ENCODE data around the gene SLC25A2. TPM values are rescaled to one million over a fixed set of nuclear protein-coding genes. Genes with fewer than 3 reads are reported as not detected.

The SLC25A2 gene
- total RNA-seq, 4 donors from 2014 or later: 0.28 to 2.4 (median 2.3) TPM; not detected in 1

GRCh38 chr5:141330299-141331080 is 26.6 kb upstream of the SLC25A2 start, which contains the start of gene PCDHGA1:
Gene PCDHGA1 (plus strand): TSS chr5:141330514.
- intact Hi-C loops (cut with DNase I; ENCODE audit: low total_unique reads): no loop called here
- Histone ChIP-seq H3K9me3 (peaks cover 0 to 41% of the 10 kb centered on the region in 2 donors), H3K36me3 (no peaks in the 10 kb centered on the region), H3K4me1 (no peaks in the 10 kb centered on the region), H3K4me3 (no peak within 1 kb of the TSS), H3K27me3 (no peaks in the 10 kb centered on the region), H3K27ac (no peak within 1 kb of the TSS)
- TF ChIP-seq POLR2A (IDR thresholded peaks at IDR 0.05): no peak
- TF ChIP-seq, protein P1, sequence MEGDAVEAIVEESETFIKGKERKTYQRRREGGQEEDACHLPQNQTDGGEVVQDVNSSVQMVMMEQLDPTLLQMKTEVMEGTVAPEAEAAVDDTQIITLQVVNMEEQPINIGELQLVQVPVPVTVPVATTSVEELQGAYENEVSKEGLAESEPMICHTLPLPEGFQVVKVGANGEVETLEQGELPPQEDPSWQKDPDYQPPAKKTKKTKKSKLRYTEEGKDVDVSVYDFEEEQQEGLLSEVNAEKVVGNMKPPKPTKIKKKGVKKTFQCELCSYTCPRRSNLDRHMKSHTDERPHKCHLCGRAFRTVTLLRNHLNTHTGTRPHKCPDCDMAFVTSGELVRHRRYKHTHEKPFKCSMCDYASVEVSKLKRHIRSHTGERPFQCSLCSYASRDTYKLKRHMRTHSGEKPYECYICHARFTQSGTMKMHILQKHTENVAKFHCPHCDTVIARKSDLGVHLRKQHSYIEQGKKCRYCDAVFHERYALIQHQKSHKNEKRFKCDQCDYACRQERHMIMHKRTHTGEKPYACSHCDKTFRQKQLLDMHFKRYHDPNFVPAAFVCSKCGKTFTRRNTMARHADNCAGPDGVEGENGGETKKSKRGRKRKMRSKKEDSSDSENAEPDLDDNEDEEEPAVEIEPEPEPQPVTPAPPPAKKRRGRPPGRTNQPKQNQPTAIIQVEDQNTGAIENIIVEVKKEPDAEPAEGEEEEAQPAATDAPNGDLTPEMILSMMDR (IDR thresholded peaks at IDR 0.05): no peak
- no peak for DNase-seq

DNA sequence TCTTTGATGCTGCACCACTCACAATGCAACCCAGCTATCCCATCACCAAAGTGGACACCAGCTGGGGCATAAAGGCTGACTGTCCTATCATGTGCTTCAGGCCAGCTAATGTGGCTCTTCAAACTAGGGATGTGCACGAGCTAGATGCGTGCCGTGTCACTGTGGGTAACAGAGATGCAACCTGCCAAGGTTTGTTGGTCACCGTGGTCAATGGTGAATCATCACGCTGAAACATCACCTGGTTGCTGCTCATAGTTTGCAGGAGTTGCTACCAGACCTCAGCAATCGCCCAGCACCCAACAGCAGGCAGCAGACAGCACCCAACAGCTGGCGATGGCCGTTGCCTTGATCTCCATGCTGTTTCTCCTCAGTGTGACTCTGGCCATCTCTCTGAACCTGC is 24.4 kb upstream of the SLC25A2 start:
- Histone ChIP-seq H3K27ac (no peak overlapping the region), H3K4me3 (no peak overlapping the region), H3K27me3 (no peaks in the 10 kb centered on the region), H3K36me3 (no peaks in the 10 kb centered on the region), H3K4me1 (no peaks in the 10 kb centered on the region), H3K9me3 (peaks cover 0 to 26% of the 10 kb centered on the region in 2 donors)
- intact Hi-C loops (cut with DNase I; ENCODE audit: low total_unique reads): no loop called here
- TF ChIP-seq, protein P1 (IDR thresholded peaks at IDR 0.05): no peak
- TF ChIP-seq POLR2A (IDR thresholded peaks at IDR 0.05): no peak
- no peak for DNase-seq

DNA sequence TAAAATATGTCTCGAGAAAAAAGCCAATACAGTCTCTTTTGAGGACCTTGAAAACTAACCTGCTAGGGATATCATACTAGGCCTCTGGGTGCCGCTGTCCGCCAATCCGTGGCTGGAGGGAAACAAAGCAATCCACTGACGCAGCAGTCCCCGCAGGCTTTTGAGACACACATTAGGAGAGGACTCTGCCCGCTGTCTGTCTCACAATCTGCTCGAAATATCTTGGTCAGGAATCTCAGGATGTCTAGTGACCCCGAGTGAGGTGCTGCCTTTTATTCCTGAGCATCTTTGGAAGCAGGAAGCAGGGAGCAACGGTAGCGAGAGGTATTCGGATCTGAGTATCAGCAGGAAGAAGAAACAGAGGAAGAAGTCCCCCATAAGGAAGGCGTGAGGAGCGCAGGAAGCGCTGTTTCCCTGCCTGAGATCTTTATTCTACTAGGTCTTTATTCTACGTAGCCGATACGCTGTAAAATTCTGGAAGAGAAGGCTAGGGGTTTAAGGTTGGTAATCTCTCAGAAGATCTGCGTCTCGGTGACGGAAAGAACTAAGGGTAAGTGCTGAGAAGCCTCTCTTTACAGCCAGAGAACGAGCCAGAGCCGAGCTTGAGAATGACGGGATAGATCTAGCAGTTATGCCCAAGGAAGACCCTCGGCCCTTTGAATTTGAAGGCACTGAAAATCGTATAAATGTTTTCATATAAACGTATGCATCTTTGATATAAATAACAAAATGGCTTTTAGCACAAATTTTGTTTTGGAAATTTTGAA is 22.4 kb upstream of the SLC25A2 start:
- Histone ChIP-seq H3K36me3 (no peaks in the 10 kb centered on the region), H3K4me3 (peak overlapping the region; percentile 26 to 29), H3K9me3 (peaks cover 0 to 18% of the 10 kb centered on the region in 2 donors), H3K27me3 (no peaks in the 10 kb centered on the region), H3K27ac (peak overlapping the region; percentile 65 to 69), H3K4me1 (no peaks in the 10 kb centered on the region)
- TF ChIP-seq, protein P1 (IDR thresholded peaks at IDR 0.05): peak; percentile 34 to 44 (median 40)
- no peak for TF ChIP-seq POLR2A (IDR thresholded peaks at IDR 0.05)
- DNase-seq: peak; percentile 58 to 64
- intact Hi-C loops (cut with DNase I; ENCODE audit: low total_unique reads): no loop called here

- Histone ChIP-seq H3K36me3 (no peaks in the 10 kb centered on the region), H3K4me3 (no peak overlapping the region), H3K27ac (no peak overlapping the region), H3K9me3 (peaks cover 14 to 36% of the 10 kb centered on the region in 2 donors), H3K4me1 (no peaks in the 10 kb centered on the region), H3K27me3 (no peaks in the 10 kb centered on the region)
- DNase-seq: no peak
- intact Hi-C loops (cut with DNase I; ENCODE audit: low total_unique reads): no loop called here
- no peak for TF ChIP-seq POLR2A (IDR thresholded peaks at IDR 0.05)
- TF ChIP-seq, protein P1 (IDR thresholded peaks at IDR 0.05): no peak
These were observed 18.4 kb upstream of the SLC25A2 start for GRCh38 chr5:141322261-141322660.
